ENCODE data around the gene PTPRE.

PTPRE gene

DNA sequence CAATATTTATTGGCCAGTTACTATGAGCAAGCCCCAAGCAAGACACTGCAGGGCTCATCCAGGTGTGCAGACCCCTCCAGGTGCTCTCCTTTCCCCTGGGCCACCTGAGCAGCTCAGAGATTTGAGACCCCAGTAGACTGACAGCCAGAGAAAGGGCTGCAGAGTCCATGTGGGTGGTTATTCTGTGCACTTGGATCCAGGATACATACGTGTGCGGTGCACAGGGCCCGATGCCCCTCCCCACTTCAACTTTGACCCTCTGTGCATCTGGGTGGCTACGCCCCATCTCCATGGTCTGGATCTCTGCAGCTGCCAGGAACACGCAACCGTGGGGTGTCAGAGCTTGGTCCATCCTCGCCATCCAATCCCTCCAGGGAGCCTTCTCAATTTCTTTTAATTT, 146.5 kb downstream of the PTPRE start:
- Histone ChIP-seq H3K36me3 (ENCODE audit: control insufficient read depth, insufficient read depth, low read length) (no peaks in the 10 kb centered on the region), H3K27me3 (ENCODE audit: control insufficient read depth, insufficient read depth, low read length) (no peaks in the 10 kb centered on the region), H3K27ac (ENCODE audit: low read length) (no peak overlapping the region), H3K4me1 (ENCODE audit: control insufficient read depth, insufficient read depth, low read length) (no peaks in the 10 kb centered on the region), H3K4me3 (ENCODE audit: low read length) (no peak overlapping the region), H3K9me3 (ENCODE audit: control insufficient read depth, insufficient read depth, low read length) (no peaks in the 10 kb centered on the region)
- WGBS (ENCODE audit: insufficient coverage, insufficient read length) = no CpG with 5 or more reads among the region's 7 CpGs
- no peak for DNase-seq (ENCODE audit: low read depth, low spot score)

DNA sequence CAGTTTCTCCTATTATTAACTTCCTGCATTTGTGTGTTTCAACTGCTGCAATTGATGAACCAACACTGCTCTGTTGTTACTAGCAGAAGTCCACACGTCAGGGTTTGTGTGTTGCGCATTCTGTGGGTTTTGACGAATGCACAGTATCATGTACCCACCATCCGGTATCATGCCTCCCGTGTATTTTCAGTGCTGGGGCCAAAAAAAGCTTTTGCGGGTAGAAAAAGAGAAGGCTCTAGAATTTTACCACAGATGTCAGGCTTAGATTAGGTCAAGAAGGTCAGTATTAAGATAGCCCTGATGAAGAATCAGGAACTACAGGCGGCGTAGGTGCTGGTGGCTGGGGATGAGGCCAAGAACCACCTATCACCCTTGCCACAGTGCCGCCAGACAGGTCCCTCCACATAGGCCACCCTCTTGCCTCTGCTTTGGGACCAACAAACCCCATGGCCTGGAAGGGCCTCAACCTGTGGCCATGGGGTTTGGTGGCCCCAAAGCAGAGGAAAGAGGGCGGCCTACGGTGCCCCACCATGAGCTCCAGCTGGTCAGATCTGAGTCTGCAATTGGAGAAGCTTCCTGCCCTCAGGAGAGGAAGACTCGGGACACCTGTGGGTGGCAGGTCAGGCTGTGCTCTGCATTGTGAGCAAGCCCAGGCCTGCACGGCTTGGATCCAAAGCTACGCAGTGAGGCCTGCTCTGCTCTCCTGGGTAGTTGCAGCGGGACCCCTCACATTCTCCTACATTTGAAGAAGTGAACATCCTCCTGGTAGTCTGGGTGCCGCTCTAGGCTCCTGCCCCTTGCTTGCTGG, 147.5 kb downstream of the PTPRE start:
- DNase-seq (ENCODE audit: low read depth, low spot score) = no peak
- Histone ChIP-seq H3K4me1 (ENCODE audit: control insufficient read depth, insufficient read depth, low read length) (no peaks in the 10 kb centered on the region), H3K27ac (ENCODE audit: low read length) (no peak overlapping the region), H3K36me3 (ENCODE audit: control insufficient read depth, insufficient read depth, low read length) (no peaks in the 10 kb centered on the region), H3K4me3 (ENCODE audit: low read length) (no peak overlapping the region), H3K27me3 (ENCODE audit: control insufficient read depth, insufficient read depth, low read length) (no peaks in the 10 kb centered on the region), H3K9me3 (ENCODE audit: control insufficient read depth, insufficient read depth, low read length) (no peaks in the 10 kb centered on the region)
- no CpG with 5 or more reads among the region's 16 CpGs for WGBS (ENCODE audit: insufficient coverage, insufficient read length)

DNA sequence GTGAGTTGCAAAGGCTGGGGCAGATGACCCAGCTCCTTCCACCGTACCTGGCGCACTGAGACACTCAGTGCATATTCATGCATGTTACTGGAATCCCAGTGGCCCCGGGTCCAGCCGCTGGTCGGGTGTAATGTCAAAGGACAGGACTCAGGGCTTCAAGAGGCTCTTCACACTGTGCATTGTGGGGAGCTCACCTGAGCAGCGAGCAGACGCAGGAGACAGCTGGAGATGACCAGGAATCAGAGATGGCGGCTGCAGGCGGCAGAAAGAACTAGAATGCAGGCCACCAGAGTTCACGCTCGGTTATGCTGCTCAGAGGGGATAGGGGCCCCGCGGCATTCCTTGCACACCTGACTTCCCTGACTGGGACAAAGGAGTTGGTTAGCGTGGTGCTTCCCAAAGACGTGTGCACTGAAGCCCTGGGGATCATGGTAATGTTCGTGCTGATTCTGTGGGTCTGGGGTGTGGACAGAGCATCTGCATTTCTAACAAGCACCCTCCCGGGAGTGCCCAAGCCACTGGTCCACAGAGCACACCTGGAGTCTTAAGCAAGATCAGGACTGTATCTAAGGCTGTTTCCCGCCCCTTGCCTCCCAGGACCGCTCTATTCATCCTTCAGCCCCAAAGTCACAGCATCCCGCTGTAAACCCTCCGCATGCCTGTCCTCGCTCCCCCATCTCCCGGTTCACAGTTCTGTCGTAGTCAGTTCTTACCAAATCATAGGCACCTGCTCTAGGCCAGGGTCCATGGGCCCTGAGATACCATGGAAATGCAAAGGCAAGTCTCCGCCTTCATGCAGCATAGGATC, 148.4 kb downstream of the PTPRE start:
- Histone ChIP-seq H3K27ac (ENCODE audit: low read length) (no peak overlapping the region), H3K36me3 (ENCODE audit: control insufficient read depth, insufficient read depth, low read length) (no peaks in the 10 kb centered on the region), H3K9me3 (ENCODE audit: control insufficient read depth, insufficient read depth, low read length) (no peaks in the 10 kb centered on the region), H3K27me3 (ENCODE audit: control insufficient read depth, insufficient read depth, low read length) (no peaks in the 10 kb centered on the region), H3K4me1 (ENCODE audit: control insufficient read depth, insufficient read depth, low read length) (no peaks in the 10 kb centered on the region), H3K4me3 (ENCODE audit: low read length) (no peak overlapping the region)
- DNase-seq (ENCODE audit: low read depth, low spot score) = no peak
- WGBS (ENCODE audit: insufficient coverage, insufficient read length) = no CpG with 5 or more reads among the region's 25 CpGs

GRCh38 chr10:128056303-128057050, 149.6 kb downstream of the PTPRE start:
- Histone ChIP-seq H3K27ac (ENCODE audit: low read length) (no peak overlapping the region), H3K36me3 (ENCODE audit: control insufficient read depth, insufficient read depth, low read length) (no peaks in the 10 kb centered on the region), H3K4me1 (ENCODE audit: control insufficient read depth, insufficient read depth, low read length) (no peaks in the 10 kb centered on the region), H3K27me3 (ENCODE audit: control insufficient read depth, insufficient read depth, low read length) (no peaks in the 10 kb centered on the region), H3K9me3 (ENCODE audit: control insufficient read depth, insufficient read depth, low read length) (no peaks in the 10 kb centered on the region), H3K4me3 (ENCODE audit: low read length) (no peak overlapping the region)
- no peak for DNase-seq (ENCODE audit: low read depth, low spot score)
- no CpG with 5 or more reads among the region's 17 CpGs for WGBS (ENCODE audit: insufficient coverage, insufficient read length)

DNA sequence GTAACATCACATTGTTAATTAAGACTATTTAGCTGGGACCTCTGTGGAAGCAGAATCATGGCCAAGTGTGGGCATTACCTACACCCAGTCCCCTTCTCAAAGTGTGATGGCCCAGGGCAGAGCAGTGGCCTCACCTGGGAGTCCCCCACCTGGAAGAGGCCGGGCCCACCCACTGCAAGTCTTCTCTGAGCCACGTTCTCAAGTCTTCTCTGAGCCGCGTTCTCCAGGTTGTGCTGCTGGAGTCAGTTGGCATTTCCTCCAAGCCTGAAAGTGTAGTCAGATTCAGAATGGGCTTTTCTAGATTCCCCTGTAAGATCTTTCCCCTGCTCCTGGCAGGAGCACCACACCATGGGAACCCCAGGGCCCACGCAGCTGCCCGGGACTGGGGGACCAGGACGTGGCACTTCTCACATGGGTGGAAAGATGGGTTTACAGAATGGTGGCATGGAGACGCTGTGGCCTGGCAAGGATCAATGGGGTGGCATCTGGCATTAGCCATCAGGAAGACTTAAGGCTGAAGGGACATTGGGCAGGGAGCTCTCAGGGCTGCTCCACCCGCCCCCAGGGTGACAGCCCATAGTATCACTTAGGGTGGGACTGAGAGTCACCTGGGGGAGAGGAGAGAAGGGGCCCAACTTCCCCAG, 151.3 kb downstream of the PTPRE start:
- Histone ChIP-seq H3K27ac (ENCODE audit: low read length) (no peak overlapping the region), H3K27me3 (ENCODE audit: control insufficient read depth, insufficient read depth, low read length) (no peaks in the 10 kb centered on the region), H3K4me3 (ENCODE audit: low read length) (no peak overlapping the region), H3K4me1 (ENCODE audit: control insufficient read depth, insufficient read depth, low read length) (peaks cover 8% of the 10 kb centered on the region), H3K36me3 (ENCODE audit: control insufficient read depth, insufficient read depth, low read length) (no peaks in the 10 kb centered on the region), H3K9me3 (ENCODE audit: control insufficient read depth, insufficient read depth, low read length) (no peaks in the 10 kb centered on the region)
- WGBS (ENCODE audit: insufficient coverage, insufficient read length) = no CpG with 5 or more reads among the region's 9 CpGs
- no peak for DNase-seq (ENCODE audit: low read depth, low spot score)

GRCh38 chr10:128058750-128059134, 151.8 kb downstream of the PTPRE start:
- no peak for DNase-seq (ENCODE audit: low read depth, low spot score)
- H3K4me3 ChIP-seq (ENCODE audit: low read length) = no peak overlapping the region

DNA sequence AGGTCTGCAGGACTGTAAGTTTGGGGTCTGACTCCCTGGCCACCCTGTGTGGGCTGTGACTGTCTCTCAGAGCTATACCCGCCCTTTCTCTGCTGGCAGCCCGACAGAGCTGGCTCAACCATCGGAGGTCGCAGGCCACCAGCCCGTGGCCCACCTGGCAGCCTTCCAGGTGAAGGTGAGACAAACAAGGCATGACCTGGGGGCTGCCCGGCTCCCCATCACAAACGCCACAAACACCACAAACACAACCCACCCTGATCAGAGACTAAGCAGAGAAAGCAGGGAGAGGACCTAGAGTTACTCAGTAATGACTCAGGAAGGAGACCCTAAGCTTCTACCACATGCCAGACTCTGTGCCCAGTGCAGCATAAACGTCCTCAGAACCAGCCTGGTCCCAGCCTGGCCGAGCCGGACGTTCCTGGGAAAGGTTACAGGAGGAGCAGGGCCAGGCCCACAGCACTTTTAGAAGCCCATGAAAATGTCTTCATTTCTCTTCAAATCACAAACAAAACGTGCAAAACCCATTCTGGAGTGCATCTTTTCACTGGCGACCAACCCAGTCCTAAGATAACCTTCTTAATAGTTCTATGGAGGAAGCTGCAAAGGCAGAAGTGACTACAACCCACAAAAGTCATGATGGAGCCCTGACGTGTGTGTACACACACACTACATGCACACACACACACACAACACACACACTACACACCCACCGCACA, 152.5 kb downstream of the PTPRE start:
- no peak overlapping the region for H3K4me3 ChIP-seq (ENCODE audit: low read length)
- WGBS (ENCODE audit: insufficient coverage, insufficient read length) = 100% methylated on average over 1 of the region's 15 CpGs
- H3K36me3 ChIP-seq (ENCODE audit: control insufficient read depth, insufficient read depth, low read length) = no peaks in the 10 kb centered on the region
- DNase-seq (ENCODE audit: low read depth, low spot score) = no peak
- H3K4me1 ChIP-seq (ENCODE audit: control insufficient read depth, insufficient read depth, low read length) = peaks cover 10% of the 10 kb centered on the region
- H3K27ac ChIP-seq (ENCODE audit: low read length) = no peak overlapping the region
- no peaks in the 10 kb centered on the region for H3K9me3 ChIP-seq (ENCODE audit: control insufficient read depth, insufficient read depth, low read length)
- no peaks in the 10 kb centered on the region for H3K27me3 ChIP-seq (ENCODE audit: control insufficient read depth, insufficient read depth, low read length)

More at GRCh38 chr10:128058750-128059134, 151.8 kb downstream of the PTPRE start:
- no peaks in the 10 kb centered on the region for H3K27me3 ChIP-seq (ENCODE audit: control insufficient read depth, insufficient read depth, low read length)
- no peaks in the 10 kb centered on the region for H3K36me3 ChIP-seq (ENCODE audit: control insufficient read depth, insufficient read depth, low read length)
- no peaks in the 10 kb centered on the region for H3K9me3 ChIP-seq (ENCODE audit: control insufficient read depth, insufficient read depth, low read length)
- peaks cover 8% of the 10 kb centered on the region for H3K4me1 ChIP-seq (ENCODE audit: control insufficient read depth, insufficient read depth, low read length)
- H3K27ac ChIP-seq (ENCODE audit: low read length) = no peak overlapping the region

GRCh38 chr10:128059982-128060293, 153.0 kb downstream of the PTPRE start:
- no peak overlapping the region for H3K27ac ChIP-seq (ENCODE audit: low read length)
- H3K9me3 ChIP-seq (ENCODE audit: control insufficient read depth, insufficient read depth, low read length) = no peaks in the 10 kb centered on the region
- no peaks in the 10 kb centered on the region for H3K36me3 ChIP-seq (ENCODE audit: control insufficient read depth, insufficient read depth, low read length)
- 100% methylated on average over 1 of the region's 1 CpG for WGBS (ENCODE audit: insufficient coverage, insufficient read length)
- peaks cover 10% of the 10 kb centered on the region for H3K4me1 ChIP-seq (ENCODE audit: control insufficient read depth, insufficient read depth, low read length)
- H3K4me3 ChIP-seq (ENCODE audit: low read length) = no peak overlapping the region
- no peak for DNase-seq (ENCODE audit: low read depth, low spot score)
- no peaks in the 10 kb centered on the region for H3K27me3 ChIP-seq (ENCODE audit: control insufficient read depth, insufficient read depth, low read length)

DNA sequence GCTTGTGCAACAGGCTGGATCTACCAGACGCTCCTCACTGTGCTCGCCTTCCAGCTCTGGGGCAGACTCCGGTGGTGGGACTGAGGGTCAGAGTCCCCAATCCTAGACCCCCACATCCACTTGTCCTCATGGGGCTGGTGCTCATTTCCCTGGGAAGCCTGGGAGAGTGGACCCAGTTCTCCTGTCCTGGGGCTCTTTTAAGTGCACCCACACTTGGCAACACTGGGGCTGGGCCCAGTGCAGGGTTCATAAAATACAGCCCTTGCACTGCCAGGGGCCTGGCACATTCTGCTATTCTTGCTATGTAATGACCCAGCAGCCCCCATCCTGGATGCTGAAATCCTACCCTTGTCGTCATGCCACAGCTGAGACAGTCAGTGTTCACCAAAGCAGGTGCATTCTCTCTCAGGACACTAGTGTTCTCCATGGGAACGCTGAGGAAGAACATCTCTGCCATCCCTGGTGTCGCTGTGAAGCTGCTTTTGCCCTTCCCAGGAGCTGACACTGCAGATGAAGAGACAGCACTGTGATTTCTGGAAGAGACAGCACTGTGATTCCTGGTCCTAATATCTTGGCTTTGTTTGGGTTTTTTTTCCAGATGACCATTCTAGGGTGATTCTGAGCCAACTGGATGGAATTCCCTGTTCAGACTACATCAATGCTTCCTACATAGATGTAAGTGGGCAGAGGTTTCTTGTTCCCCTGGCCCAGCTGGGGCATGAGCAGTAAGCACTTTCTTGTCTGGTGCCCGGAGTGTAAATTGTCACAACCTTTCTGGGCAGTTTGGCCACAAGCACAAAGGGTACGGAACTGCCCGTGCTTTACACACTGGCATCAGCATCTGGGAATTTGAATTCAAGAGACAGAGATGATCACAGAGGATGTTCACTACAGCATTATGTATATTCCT, 153.7 kb downstream of the PTPRE start:
- no peak overlapping the region for H3K27ac ChIP-seq (ENCODE audit: low read length)
- H3K36me3 ChIP-seq (ENCODE audit: control insufficient read depth, insufficient read depth, low read length) = no peaks in the 10 kb centered on the region
- WGBS (ENCODE audit: insufficient coverage, insufficient read length) = no CpG with 5 or more reads among the region's 9 CpGs

More for the DNA sequence above, 153.7 kb downstream of the PTPRE start:
- Histone ChIP-seq H3K9me3 (ENCODE audit: control insufficient read depth, insufficient read depth, low read length) (no peaks in the 10 kb centered on the region), H3K4me3 (ENCODE audit: low read length) (no peak overlapping the region), H3K4me1 (ENCODE audit: control insufficient read depth, insufficient read depth, low read length) (peaks cover 10% of the 10 kb centered on the region), H3K27me3 (ENCODE audit: control insufficient read depth, insufficient read depth, low read length) (no peaks in the 10 kb centered on the region)
- no peak for DNase-seq (ENCODE audit: low read depth, low spot score)

Data from iPS DF 6.9 (cell line).